ENCODE data around the gene CFAP126. TPM values are rescaled to one million over a fixed set of nuclear protein-coding genes. Genes with fewer than 3 reads are reported as not detected.

CFAP126 gene
- total and polyA plus RNA-seq, 8 donors, result not detected

Small RNA genes within 50 kb of the gene (small RNA-seq; reads per million reads assigned to genes)
- gene AL592295.2, result 0 reads per million in 4 donors
- gene RNU6-481P, result 0 reads per million in 4 donors

Other genes starting within 250 kb of the CFAP126 start
- gene PFDN2, start 249.8 kb downstream of the CFAP126 start, total RNA-seq, result 10 to 100 TPM in 3 of 5 donors, not detected in 2; 11.6 to 21.3 (median 19.3) TPM
- 100 to 1,000 TPM in 2 of 3 donors, 10 to 100 TPM in 1; 97.5 to 166 (median 122) TPM for gene PFDN2, start 249.8 kb downstream of the CFAP126 start, polyA plus RNA-seq
- gene NIT1, start 249.8 kb downstream of the CFAP126 start, total RNA-seq, result 10 to 100 TPM in 4 of 5 donors, 1 to 10 TPM in 1; 8.8 to 77.9 (median 20.9) TPM
- 10 to 100 TPM; 20.0 to 34.2 (median 27.3) TPM for gene NIT1, start 249.8 kb downstream of the CFAP126 start, polyA plus RNA-seq
- gene DEDD, start 235.2 kb downstream of the CFAP126 start, total RNA-seq, result 10 to 100 TPM in 3 of 5 donors, 1 to 10 TPM in 2; 2.3 to 35.9 (median 14.3) TPM
- gene DEDD, start 235.2 kb downstream of the CFAP126 start, polyA plus RNA-seq, result 10 to 100 TPM; 16.5 to 31.9 (median 18.6) TPM
- gene UFC1, start 213.9 kb downstream of the CFAP126 start, total RNA-seq, result 10 to 100 TPM in 4 of 5 donors, not detected in 1; 21.9 to 95.1 (median 33.6) TPM
- gene UFC1, start 213.9 kb downstream of the CFAP126 start, polyA plus RNA-seq, result 100 to 1,000 TPM; 163 to 206 (median 203) TPM
- 10 to 100 TPM; 13.6 to 35.3 (median 22.9) TPM for gene USP21, start 208.4 kb downstream of the CFAP126 start, total RNA-seq
- 10 to 100 TPM; 16.2 to 23.2 (median 16.9) TPM for gene USP21, start 208.4 kb downstream of the CFAP126 start, polyA plus RNA-seq
- gene PPOX, start 201.4 kb downstream of the CFAP126 start, total RNA-seq, result 10 to 100 TPM in 4 of 5 donors, 1 to 10 TPM in 1; 9.5 to 52.7 (median 44.9) TPM
- 10 to 100 TPM; 16.8 to 32.0 (median 31.6) TPM for gene PPOX, start 201.4 kb downstream of the CFAP126 start, polyA plus RNA-seq
- gene B4GALT3, start 190.4 kb downstream of the CFAP126 start, total RNA-seq, result 10 to 100 TPM; 12.2 to 25.8 (median 17.3) TPM
- gene B4GALT3, start 190.4 kb downstream of the CFAP126 start, polyA plus RNA-seq, result 10 to 100 TPM; 17.5 to 21.7 (median 18.8) TPM
- gene ADAMTS4, start 168.8 kb downstream of the CFAP126 start, total RNA-seq, result 10 to 100 TPM in 2 of 5 donors, 1 to 10 TPM in 2, under 1 TPM in 1; 0.89 to 20.6 (median 2.8) TPM
- gene ADAMTS4, start 168.8 kb downstream of the CFAP126 start, polyA plus RNA-seq, result 1 to 10 TPM; 1.1 to 4.2 (median 1.4) TPM
- 100 to 1,000 TPM in 2 of 5 donors, 10 to 100 TPM in 2, 1 to 10 TPM in 1; 9.9 to 165 (median 85.7) TPM for gene NDUFS2, start 165.5 kb downstream of the CFAP126 start, total RNA-seq
- gene NDUFS2, start 165.5 kb downstream of the CFAP126 start, polyA plus RNA-seq, result 10 to 100 TPM; 55.6 to 83.4 (median 81.9) TPM
- gene FCER1G, start 152.6 kb downstream of the CFAP126 start, total RNA-seq, result 10 to 100 TPM in 2 of 5 donors, 1 to 10 TPM in 2, not detected in 1; 1.4 to 27.0 (median 7.4) TPM
- 100 to 1,000 TPM in 1 of 3 donors, 10 to 100 TPM in 2; 35.4 to 101 (median 50.6) TPM for gene FCER1G, start 152.6 kb downstream of the CFAP126 start, polyA plus RNA-seq
- gene APOA2, start 144.2 kb downstream of the CFAP126 start, total RNA-seq, result 1 to 10 TPM in 1 of 5 donors, not detected in 4; 5.3 TPM
- gene APOA2, start 144.2 kb downstream of the CFAP126 start, polyA plus RNA-seq, result not detected
- gene TOMM40L, start 141.8 kb downstream of the CFAP126 start, total RNA-seq, result 1 to 10 TPM in 4 of 5 donors, under 1 TPM in 1; 0.58 to 7.3 (median 5.8) TPM
- 1 to 10 TPM; 7.9 to 9.9 (median 9.8) TPM for gene TOMM40L, start 141.8 kb downstream of the CFAP126 start, polyA plus RNA-seq
- gene NR1I3, start 129.7 kb downstream of the CFAP126 start, total RNA-seq, result under 1 TPM in 1 of 5 donors, not detected in 4; 0.55 TPM
- not detected for gene NR1I3, start 129.7 kb downstream of the CFAP126 start, polyA plus RNA-seq
- gene PCP4L1, start 109.1 kb downstream of the CFAP126 start, total RNA-seq, result 10 to 100 TPM in 2 of 5 donors, not detected in 3; 17.6 to 19.4 TPM
- gene PCP4L1, start 109.1 kb downstream of the CFAP126 start, polyA plus RNA-seq, result 10 to 100 TPM in 1 of 3 donors, not detected in 2; 12.6 TPM
- gene MPZ, start 57.9 kb downstream of the CFAP126 start, total RNA-seq, result 10 to 100 TPM in 1 of 5 donors, 1 to 10 TPM in 1, not detected in 3; 1.3 to 15.1 TPM
- gene MPZ, start 57.9 kb downstream of the CFAP126 start, polyA plus RNA-seq, result 1 to 10 TPM; 1.4 to 2.8 (median 2.3) TPM
- 100 to 1,000 TPM in 2 of 5 donors, 10 to 100 TPM in 3; 28.3 to 109 (median 83.1) TPM for gene SDHC, start 53.5 kb downstream of the CFAP126 start, total RNA-seq
- gene SDHC, start 53.5 kb downstream of the CFAP126 start, polyA plus RNA-seq, result 100 to 1,000 TPM in 2 of 3 donors, 10 to 100 TPM in 1; 70.1 to 165 (median 152) TPM
- gene FCGR2A, start 137.6 kb upstream of the CFAP126 start, total RNA-seq, result 10 to 100 TPM in 3 of 5 donors, 1 to 10 TPM in 2; 2.0 to 91.0 (median 24.3) TPM
- gene FCGR2A, start 137.6 kb upstream of the CFAP126 start, polyA plus RNA-seq, result 10 to 100 TPM in 2 of 3 donors, 1 to 10 TPM in 1; 4.5 to 26.6 (median 12.2) TPM
- gene HSPA6, start 156.7 kb upstream of the CFAP126 start, total RNA-seq, result under 1 TPM in 3 of 5 donors, not detected in 2; 0.45 to 0.73 (median 0.58) TPM
- gene HSPA6, start 156.7 kb upstream of the CFAP126 start, polyA plus RNA-seq, result 1 to 10 TPM in 1 of 3 donors, under 1 TPM in 2; 0.61 to 2.9 (median 0.98) TPM
- 10 to 100 TPM in 2 of 5 donors, 1 to 10 TPM in 2, not detected in 1; 2.2 to 13.5 (median 9.8) TPM for gene FCGR3A, start 181.9 kb upstream of the CFAP126 start, total RNA-seq
- gene FCGR3A, start 181.9 kb upstream of the CFAP126 start, polyA plus RNA-seq, result 10 to 100 TPM in 1 of 3 donors, 1 to 10 TPM in 2; 2.8 to 18.0 (median 5.8) TPM